ENCODE results near the gene MKNK1.

MKNK1 gene

DNA sequence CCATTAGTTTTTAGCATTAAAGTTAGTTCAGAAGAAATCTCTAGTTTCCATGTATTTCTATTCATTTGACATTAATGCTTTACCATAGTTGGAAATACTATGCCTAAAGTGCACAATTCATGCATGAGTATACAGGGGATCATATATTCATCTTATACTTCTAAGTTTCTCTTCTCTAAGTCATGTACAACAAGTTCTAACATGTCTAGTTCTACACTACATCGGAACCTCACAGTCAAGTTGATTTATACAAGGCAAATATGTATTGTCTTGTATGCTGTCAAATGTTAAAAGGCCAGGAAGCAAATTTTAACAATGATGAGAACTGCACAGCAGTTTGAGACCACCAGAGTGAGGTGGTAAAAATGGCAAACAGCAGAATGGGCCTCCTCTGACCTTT is 35.5 kb upstream of the MKNK1 start:
- TF ChIP-seq, protein P1, sequence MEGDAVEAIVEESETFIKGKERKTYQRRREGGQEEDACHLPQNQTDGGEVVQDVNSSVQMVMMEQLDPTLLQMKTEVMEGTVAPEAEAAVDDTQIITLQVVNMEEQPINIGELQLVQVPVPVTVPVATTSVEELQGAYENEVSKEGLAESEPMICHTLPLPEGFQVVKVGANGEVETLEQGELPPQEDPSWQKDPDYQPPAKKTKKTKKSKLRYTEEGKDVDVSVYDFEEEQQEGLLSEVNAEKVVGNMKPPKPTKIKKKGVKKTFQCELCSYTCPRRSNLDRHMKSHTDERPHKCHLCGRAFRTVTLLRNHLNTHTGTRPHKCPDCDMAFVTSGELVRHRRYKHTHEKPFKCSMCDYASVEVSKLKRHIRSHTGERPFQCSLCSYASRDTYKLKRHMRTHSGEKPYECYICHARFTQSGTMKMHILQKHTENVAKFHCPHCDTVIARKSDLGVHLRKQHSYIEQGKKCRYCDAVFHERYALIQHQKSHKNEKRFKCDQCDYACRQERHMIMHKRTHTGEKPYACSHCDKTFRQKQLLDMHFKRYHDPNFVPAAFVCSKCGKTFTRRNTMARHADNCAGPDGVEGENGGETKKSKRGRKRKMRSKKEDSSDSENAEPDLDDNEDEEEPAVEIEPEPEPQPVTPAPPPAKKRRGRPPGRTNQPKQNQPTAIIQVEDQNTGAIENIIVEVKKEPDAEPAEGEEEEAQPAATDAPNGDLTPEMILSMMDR (conservative IDR thresholded peaks at IDR 0.05; ENCODE audit: low read depth): no peak
- peak; percentile 53 for DNase-seq (ENCODE audit: low spot score)
- ChIA-PET CTCF (no interaction called here), POLR2A (ENCODE audit: low non-redundant PET) (no interaction called here)
- no peak overlapping the region for H3K27ac ChIP-seq

DNA sequence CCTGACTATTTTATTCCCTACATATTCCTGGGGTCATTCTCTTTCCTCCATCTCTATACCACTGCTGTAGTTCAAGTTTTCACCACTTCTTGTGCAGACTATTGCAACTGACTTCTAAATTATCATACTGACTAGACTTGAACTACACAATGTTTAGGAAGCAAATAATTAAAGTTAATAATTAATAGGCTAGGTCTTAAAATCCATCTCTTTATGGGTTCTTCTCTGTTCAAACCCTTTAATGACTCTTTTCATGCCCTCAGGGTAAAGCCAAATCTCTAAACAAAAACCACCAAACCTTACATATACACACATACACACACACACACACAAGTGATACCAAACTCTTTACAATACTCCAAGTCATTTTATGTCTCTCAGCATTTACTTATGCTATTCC is 34.9 kb upstream of the MKNK1 start:
- DNase-seq (ENCODE audit: low spot score): no peak
- TF ChIP-seq, protein P1 (conservative IDR thresholded peaks at IDR 0.05; ENCODE audit: low read depth): no peak
- ChIA-PET CTCF (no interaction called here), POLR2A (ENCODE audit: low non-redundant PET) (no interaction called here)
- no peak overlapping the region for H3K27ac ChIP-seq

DNA sequence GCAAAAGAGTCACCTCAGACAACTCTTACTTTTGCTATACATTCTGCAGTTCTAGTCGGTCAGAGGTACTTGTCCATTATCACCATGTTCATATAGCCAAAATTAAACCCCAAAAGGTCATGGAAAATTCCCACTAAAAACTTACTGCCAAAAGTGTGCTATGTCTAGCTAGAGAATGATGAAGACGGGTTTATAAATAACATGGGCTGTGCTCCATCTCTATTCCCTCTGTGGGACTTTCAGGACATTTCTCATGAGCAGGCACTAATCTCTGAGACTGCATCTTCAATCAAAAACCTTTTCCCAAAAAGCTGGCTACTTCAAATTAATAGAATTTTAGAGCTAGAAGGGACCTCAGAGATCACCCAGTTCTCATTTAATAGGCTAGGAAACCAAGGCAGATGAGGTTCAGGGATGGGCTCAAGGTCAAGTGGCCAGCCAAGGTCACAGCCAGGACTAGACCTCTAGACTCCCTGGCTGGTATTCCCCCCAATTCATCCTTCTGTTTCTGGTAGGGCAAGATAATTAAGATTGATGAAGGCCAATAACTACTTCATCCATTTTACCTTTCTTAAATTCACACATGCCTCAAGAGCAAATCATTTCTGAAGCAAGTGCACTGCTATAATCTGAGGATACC is 33.5 kb upstream of the MKNK1 start:
- TF ChIP-seq, protein P1 (conservative IDR thresholded peaks at IDR 0.05; ENCODE audit: low read depth): no peak
- ChIA-PET CTCF (interaction anchor here (0.6 to 0.7 kb wide), 3 partner anchors 18 to 29 kb away, joined by 3 to 5 read pairs (median 3); no protein-coding TSS in a partner anchor), POLR2A (ENCODE audit: low non-redundant PET) (no interaction called here)
- no peak overlapping the region for H3K27ac ChIP-seq
- no peak for DNase-seq (ENCODE audit: low spot score)

DNA sequence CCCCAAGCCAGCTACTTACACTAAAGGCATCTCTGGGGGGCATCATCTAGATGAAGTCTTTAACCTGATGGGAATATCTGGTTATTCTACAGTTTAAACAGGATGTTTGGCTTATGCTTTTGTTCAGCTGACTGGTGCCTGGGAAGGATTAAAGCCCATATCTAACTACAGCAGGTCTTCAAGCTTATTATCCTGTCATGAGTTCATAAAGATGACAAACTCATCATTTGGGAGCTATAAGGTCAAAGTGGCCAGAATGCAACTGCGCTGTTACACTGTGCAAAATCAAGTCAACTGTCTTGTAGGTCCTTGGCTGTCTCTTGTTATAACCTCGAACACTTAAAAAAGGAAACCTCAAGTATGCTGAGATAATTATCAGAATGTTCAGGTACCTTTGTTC is 31.1 kb upstream of the MKNK1 start:
- TF ChIP-seq, protein P1 (conservative IDR thresholded peaks at IDR 0.05; ENCODE audit: low read depth): no peak
- no peak overlapping the region for H3K27ac ChIP-seq
- CTCF ChIA-PET: interaction anchor here (1.1 kb wide), 1 partner anchor 25 kb away, joined by 7 read pairs; no protein-coding TSS in a partner anchor
- POLR2A ChIA-PET (ENCODE audit: low non-redundant PET): no interaction called here
- DNase-seq (ENCODE audit: low spot score): no peak

DNA sequence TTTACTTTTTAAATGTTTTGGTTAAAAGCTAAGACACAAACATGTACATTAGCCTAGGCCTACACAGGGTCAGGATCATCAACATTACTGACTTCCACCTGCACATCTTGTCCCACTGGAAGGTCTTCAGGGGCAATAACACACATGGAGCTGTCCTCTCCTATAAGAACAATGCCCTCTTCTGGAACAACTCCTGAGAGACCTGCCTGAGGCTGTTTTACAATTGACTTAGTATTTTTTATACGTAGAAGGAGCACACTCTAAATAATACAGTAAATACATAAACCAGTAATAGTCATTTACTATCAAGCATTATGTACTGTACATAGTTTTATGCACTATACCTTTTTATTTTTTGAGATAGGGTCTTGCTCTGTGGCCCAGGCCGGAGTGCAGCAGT is 26.7 kb upstream of the MKNK1 start:
- H3K27ac ChIP-seq: no peak overlapping the region
- ChIA-PET POLR2A (ENCODE audit: low non-redundant PET) (interaction anchor here (0.6 kb wide), 1 partner anchor 49 kb away, joined by 3 read pairs; no protein-coding TSS in a partner anchor), CTCF (interaction anchor here (0.6 to 0.8 kb wide), 2 partner anchors 8 to 61 kb away, joined by 3 read pairs; no protein-coding TSS in a partner anchor)
- TF ChIP-seq, protein P1 (conservative IDR thresholded peaks at IDR 0.05; ENCODE audit: low read depth): no peak
- DNase-seq (ENCODE audit: low spot score): no peak

DNA sequence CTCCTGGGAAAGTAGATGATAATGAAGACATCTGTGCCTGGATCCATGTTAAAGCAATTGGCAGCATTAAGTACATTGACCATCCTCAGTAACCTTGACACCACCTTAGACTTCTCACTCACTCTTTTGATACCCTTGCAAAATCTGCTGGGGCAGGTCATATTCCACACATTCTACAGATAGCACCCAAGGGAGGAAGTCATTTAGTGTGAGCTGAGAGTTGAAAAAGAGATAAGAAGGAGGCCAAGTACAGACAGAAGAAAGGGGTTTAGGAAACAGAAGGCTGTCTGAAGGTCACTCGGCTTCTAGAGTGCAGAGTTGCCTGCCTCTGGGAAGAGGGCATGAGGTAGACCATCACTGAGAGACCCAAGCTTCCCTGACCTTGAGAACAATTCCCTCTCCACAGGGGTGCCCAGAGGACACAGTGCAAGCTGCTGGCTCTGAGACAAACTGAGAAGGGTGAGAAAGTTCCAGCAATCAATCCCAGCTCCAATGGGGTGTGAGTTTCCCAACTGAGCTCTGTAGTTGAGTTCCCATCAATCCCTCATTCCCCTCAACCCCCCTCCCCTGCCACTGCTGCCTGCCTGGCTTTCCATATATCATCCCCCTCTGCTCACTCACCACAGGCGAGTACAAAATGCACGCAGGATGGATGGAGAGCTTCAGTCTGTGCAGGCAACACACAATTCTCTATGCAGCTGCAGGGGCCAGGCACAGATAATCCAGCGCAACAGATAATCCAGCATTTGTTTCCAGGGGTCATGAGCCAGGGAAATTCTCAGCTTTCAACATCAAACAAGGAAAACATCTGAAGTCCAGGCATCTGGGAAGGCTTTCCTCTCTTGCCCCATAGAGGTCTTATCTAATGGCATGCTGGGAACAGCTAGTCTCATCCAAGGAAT is 19.9 kb upstream of the MKNK1 start:
- POLR2A ChIA-PET (ENCODE audit: low non-redundant PET): no interaction called here
- CTCF ChIA-PET: interaction anchor here (0.9 kb wide), 1 partner anchor 12 kb away, joined by 4 read pairs; no protein-coding TSS in a partner anchor

More for the DNA sequence above, 19.9 kb upstream of the MKNK1 start:
- H3K27ac ChIP-seq: no peak overlapping the region
- DNase-seq (ENCODE audit: low spot score): no peak
- TF ChIP-seq, protein P1 (conservative IDR thresholded peaks at IDR 0.05; ENCODE audit: low read depth): no peak

All from RWPE1 (cell line).